Measurements from ENCODE around the gene CAV2. TPM values are rescaled to one million over a fixed set of nuclear protein-coding genes. Genes with fewer than 3 reads are reported as not detected.

CAV2 gene
- total RNA-seq, 6 experiments from 2014 or later, result 12.5 to 51.0 (median 36.0) TPM

- intact Hi-C loops (cut with DNase I), result no loop called here
- Histone ChIP-seq H3K27ac (no peak overlapping the region), H3K27me3 (no peaks in the 10 kb centered on the region), H3K9me3 (no peaks in the 10 kb centered on the region), H3K4me1 (no peaks in the 10 kb centered on the region), H3K4me3 (no peak overlapping the region), H3K36me3 (no peaks in the 10 kb centered on the region)
- ATAC-seq (no peak), DNase-seq (no peak)
- no peak for TF ChIP-seq CTCF (IDR thresholded peaks at IDR 0.05)
- TF ChIP-seq POLR2A (IDR thresholded peaks at IDR 0.05), result no peak
- 72% methylated on average over 2 of the region's 2 CpGs for WGBS (ENCODE audit: insufficient coverage, low coverage, low lambda C conversion rate, missing lambda C conversion rate)
Observed at GRCh38 chr7:116455009-116455408, 44.5 kb upstream of the CAV2 start.

DNA sequence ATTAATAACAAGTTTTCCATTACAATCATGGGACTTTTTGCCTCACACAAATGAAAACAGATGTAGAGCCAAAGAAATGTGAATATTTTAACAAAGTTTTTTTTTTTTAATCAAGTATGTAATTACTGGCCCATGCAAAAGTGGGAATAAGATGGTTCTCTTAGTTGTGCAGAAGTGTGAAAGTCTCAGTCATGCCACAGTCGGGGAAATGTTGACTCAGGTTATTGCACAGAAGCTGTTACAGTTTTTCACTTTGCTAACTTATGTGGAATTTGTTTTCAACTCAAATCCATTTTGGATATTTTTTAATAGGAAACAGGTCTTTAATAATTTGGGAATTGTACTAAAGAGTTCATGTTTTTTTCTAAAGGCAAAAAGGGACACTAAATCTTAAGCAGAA lies 44.0 kb upstream of the CAV2 start:
- Histone ChIP-seq H3K27ac (no peak overlapping the region), H3K4me1 (no peaks in the 10 kb centered on the region), H3K27me3 (no peaks in the 10 kb centered on the region), H3K9me3 (no peaks in the 10 kb centered on the region), H3K36me3 (no peaks in the 10 kb centered on the region), H3K4me3 (no peak overlapping the region)
- intact Hi-C loops (cut with DNase I), result no loop called here
- ATAC-seq (no peak), DNase-seq (no peak)
- WGBS (ENCODE audit: insufficient coverage, low coverage, low lambda C conversion rate, missing lambda C conversion rate), result 53% methylated on average over 1 of the region's 1 CpG
- TF ChIP-seq POLR2A (IDR thresholded peaks at IDR 0.05), result no peak
- no peak for TF ChIP-seq CTCF (IDR thresholded peaks at IDR 0.05)

DNA sequence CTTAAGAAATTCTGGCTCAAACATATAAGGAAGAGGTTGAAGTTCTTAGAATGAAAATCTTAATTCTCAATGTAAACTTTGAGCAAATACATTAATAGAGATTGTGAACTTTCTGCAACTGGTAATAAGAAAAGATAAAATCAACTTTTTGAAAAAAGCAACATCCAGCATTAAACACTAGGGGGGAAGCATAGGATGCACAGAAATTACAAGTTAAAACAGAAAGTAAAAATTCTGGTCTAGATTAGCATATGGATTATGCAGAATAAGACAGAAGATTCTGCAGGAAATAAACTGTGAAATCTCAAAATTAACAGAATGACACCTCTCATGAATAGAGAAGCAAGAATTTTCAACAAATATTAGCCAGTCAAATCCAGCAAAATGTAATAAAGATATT lies 38.0 kb upstream of the CAV2 start:
- intact Hi-C loops (cut with DNase I), result no loop called here
- H3K27ac ChIP-seq, result no peak overlapping the region
- no peaks in the 10 kb centered on the region for H3K9me3 ChIP-seq
- H3K4me1 ChIP-seq, result no peaks in the 10 kb centered on the region
- no peak overlapping the region for H3K4me3 ChIP-seq
- H3K27me3 ChIP-seq, result no peaks in the 10 kb centered on the region
- ATAC-seq (no peak), DNase-seq (no peak)
- no peaks in the 10 kb centered on the region for H3K36me3 ChIP-seq
- TF ChIP-seq POLR2A (IDR thresholded peaks at IDR 0.05) (no peak), CTCF (IDR thresholded peaks at IDR 0.05) (peak in 1 of 4 donors; percentile 4)

GRCh38 chr7:116463956-116464355 lies 35.6 kb upstream of the CAV2 start:
- H3K36me3 ChIP-seq, result no peaks in the 10 kb centered on the region
- H3K27me3 ChIP-seq, result no peaks in the 10 kb centered on the region
- H3K9me3 ChIP-seq, result no peaks in the 10 kb centered on the region
- H3K4me3 ChIP-seq, result no peak overlapping the region
- ATAC-seq, result no peak
- TF ChIP-seq CTCF (IDR thresholded peaks at IDR 0.05) (no peak), POLR2A (IDR thresholded peaks at IDR 0.05) (no peak)
- DNase-seq, result no peak
- intact Hi-C loops (cut with DNase I), result no loop called here
- WGBS (ENCODE audit: insufficient coverage, low coverage, low lambda C conversion rate, missing lambda C conversion rate), result 87% methylated on average over 4 of the region's 4 CpGs
- no peaks in the 10 kb centered on the region for H3K4me1 ChIP-seq
- no peak overlapping the region for H3K27ac ChIP-seq

- no peaks in the 10 kb centered on the region for H3K4me1 ChIP-seq
- no peak overlapping the region for H3K27ac ChIP-seq
- TF ChIP-seq POLR2A (IDR thresholded peaks at IDR 0.05), result no peak
- no peak for TF ChIP-seq CTCF (IDR thresholded peaks at IDR 0.05)
- DNase-seq, result no peak
- no peaks in the 10 kb centered on the region for H3K9me3 ChIP-seq
- WGBS (ENCODE audit: insufficient coverage, low coverage, low lambda C conversion rate, missing lambda C conversion rate), result 86% methylated on average over 4 of the region's 4 CpGs
- H3K4me3 ChIP-seq, result no peak overlapping the region
- no peaks in the 10 kb centered on the region for H3K27me3 ChIP-seq
- no peaks in the 10 kb centered on the region for H3K36me3 ChIP-seq
- no peak for ATAC-seq
- intact Hi-C loops (cut with DNase I), result no loop called here
Observed at GRCh38 chr7:116464375-116464774, 35.2 kb upstream of the CAV2 start.

Data from right lobe of liver (tissue), 6 donors.